Measurements from ENCODE around the gene OR2L3.
"Not testable (repeated sequence)": the region's sequence is repeated elsewhere in the genome, so short reads cannot be mapped to it uniquely, and the experiment has no call there.

OR2L3 gene, protein sequence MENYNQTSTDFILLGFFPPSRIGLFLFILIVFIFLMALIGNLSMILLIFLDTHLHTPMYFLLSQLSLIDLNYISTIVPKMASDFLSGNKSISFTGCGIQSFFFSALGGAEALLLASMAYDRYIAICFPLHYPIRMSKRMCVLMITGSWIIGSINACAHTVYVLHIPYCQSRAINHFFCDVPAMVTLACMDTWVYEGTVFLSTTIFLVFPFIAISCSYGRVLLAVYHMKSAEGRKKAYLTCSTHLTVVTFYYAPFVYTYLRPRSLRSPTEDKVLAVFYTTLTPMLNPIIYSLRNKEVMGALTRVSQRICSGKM

DNA sequence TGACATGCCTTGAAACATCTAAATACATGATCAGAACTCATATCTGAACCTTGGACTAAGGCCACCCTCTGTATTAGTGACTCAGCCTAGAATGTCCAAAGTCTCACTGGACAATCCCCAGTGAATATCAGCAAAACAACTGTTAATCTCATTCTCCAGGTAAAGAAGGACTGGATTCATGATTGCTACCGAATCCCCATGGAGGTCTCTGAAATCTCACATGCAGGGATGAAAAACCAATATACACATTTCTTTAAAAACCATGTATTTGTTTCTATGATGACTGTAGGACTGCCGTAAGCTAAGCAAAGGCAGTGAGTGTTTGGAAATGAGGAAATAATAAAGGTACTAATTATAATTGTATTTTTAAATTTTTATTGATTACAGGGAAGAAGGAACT, at the start of gene OR2L3:
Gene OR2L3 (plus strand): TSS at position 301 of the 400 bp plus-strand sequence. CDS start 13,846 bp downstream, outside the sequence.
- DNase-seq = no peak

DNA sequence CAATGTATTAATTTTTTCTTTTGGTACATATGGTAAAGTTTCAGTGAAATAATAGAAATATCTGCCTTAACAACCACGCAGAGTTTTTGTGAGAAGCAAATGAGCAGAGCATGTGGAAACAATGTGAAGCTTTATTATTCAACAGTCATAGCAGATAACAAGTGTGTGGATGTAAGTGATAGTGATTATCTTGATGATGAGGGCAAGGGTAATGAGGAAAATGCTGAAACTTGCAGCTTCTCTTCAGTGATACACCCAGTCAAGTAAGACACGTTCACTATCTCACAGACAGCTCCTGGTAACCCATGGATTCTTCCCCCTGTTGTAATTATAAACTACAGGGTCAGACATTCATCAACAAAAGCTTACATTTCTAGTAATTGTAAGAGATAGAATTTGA, 47.8 kb upstream of the OR2L3 start:
- DNase-seq = no peak

DNA sequence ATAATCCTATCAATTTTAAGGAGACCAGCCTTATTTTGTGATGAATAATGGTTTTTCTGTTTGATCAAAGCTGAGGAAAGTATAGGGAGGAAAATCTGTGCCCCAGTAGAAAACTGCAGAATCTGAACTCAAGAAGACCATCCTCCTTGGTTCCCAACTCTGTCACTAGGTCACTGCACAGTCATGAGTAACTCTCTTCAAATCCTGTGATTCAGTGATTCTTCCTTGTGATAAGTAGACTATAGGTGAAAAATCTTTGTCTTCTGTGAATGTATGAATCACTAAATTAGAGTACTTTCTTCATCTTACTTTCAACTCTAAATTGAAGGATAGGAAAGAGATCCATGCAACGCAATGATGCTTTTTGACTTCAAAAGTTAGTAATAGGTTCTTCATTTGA, 46.5 kb upstream of the OR2L3 start:
- DNase-seq = no peak

DNA sequence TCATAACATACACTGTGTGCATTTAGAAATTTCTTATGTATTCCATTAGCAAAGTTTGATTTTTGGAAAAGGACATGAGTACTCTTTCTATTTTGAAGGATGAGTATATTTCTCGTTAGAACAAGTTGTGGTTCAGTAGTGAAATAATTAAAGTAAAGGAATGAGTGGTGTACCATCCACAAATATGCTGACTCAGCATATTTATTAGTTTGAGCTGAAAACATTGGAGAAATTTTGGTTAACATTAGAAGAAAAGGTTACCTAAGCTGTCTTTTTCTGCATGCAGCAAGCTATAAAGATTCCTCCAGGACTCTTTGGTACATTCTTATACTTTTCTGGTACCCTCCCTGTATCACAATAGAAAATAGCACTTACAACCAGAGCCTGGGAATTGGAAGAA, 38.9 kb upstream of the OR2L3 start:
- DNase-seq = no peak

DNA sequence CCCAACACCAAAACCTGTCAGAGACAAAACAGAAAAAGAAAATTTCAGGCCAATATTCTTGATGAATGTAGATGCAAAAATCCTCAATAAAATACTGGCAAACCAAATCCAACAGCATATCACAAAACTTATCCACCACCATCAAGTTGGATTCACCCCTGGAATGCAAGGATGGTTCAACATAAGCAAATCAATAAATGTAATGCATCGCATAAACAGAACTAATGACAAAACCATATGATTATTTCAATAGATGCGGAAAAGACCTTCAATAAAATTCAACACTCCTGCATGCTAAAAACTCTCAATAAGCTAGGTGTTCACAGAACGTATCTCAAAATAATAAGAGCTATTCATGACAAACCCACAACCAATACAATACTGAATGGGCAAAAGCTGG, 37.0 kb upstream of the OR2L3 start:
- DNase-seq = no peak

DNA sequence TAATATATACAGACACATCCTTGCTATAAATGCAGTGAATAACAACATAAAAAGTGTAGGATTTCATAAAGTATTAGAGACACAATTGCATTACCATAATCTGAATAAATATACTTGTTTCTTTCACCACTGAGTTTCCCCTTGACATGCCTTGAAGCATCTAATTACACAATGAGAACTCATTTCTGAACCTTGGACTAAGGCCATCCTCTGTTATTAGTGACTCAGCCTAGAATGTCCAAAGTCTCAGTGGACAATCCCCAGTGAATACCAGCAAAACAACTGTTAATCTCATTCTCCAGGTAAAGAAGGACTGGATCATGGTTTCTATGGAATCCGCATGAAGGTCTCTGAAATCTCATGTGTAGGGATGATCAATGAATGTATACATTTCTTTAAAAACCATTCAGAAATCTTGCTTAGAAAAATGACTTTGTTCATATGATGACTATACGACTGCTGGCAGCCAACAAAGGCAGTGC, 33.4 kb upstream of the OR2L3 start, which contains the start of gene OR2L5:
Gene OR2L5 (plus strand): TSS at position 432 of the 482 bp plus-strand sequence. CDS start 8,288 bp downstream, outside the sequence.
- no peak for DNase-seq

DNA sequence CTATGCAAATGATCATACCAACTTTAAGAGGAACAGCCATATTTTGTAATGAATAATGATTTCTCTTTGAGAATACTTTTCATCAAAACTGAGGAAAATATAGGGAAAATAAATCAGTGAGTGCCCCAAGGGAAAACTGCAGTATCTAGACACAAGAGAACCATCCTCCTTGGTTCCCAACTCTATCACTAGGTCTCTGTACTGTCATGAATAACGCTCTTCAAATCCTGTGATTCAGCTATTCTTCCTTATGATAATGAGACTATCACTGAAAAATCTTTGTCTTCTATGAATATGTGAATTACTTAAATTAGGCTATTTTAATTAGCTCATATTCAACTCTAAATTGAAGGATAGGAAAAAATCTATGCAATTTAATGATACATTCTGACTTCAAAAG, 30.8 kb upstream of the OR2L3 start:
- DNase-seq = no peak

DNA sequence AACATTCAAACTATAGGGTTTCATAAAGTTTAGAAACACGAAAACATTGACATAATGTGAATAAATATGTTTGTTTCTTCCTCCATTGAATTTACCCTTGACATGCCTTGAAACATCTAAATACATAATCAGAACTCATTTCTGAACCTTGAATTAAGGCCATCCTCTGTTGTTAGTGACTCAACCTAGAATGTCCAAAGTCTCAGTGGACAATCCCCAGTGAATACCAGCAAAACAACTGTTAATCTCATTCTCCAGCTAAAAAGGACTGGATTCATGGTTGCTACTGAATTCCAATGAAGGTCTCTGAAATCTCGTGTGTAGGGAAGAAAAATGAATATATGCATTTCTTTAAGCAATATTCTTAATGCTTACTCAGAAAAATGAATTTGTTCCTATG, 16.9 kb upstream of the OR2L3 start, which contains the start of gene OR2L2:
Gene OR2L2 (plus strand): TSS at position 301 of the 400 bp plus-strand sequence. CDS start 8,198 bp downstream, outside the sequence.
- DNase-seq = no peak

DNA sequence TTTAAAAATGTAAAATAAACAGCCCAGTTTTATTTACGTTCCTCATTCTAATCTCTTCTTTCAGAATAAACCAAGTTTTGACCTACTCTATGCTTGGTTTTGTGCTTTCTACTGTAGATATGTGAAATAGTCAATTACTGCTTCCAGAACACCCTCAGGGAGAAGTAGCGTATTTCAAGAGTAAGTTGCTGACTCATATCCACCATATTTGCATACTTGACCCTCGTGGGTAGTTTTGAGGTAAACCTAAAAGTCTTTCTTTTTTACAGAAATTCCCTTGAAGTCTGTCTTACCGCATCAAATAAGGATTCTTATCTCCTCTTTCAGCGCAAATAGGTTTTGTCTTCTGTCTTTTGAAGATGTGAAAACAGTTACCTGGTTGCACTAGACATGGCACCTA, 1.4 kb upstream of the OR2L3 start:
- DNase-seq = no peak

DNA sequence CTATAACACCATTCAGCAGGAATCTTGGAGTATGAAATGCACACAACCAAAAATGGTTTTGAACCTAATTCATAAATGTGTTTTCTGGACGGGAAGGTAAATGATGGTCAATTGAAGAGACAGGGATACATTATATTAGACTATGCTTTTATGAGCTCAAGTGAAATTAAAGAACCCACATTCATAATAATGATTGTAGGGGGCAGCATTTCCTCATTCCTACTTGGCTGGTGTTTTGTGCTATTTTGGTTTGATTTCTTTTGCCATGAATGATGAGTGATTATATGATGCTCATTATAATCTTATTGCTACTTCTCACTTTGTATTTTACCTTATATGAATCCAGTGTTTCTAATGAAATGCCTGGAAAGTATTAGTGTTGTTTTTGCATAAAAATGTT, 372 bp downstream of the OR2L3 start:
- no peak for DNase-seq

DNA sequence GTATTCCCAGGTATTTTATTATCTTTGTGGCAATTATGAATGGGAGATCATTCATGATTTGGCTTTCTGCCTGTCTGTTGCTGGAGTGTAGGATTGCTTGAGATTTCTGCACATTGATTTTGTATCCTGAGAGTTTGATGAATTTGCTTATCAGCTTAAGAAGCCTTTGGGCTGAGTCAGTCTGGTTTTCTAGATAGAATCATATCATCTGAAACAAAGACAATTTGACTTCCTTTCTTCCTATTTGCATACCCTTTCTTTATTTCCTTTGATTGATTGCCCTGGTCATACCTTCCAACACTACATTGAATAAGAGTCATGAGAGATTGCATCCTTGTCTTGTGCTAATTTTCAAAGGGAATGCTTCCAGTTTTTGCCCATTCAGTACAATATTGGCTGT, 8.0 kb downstream of the OR2L3 start:
- DNase-seq = no peak

DNA sequence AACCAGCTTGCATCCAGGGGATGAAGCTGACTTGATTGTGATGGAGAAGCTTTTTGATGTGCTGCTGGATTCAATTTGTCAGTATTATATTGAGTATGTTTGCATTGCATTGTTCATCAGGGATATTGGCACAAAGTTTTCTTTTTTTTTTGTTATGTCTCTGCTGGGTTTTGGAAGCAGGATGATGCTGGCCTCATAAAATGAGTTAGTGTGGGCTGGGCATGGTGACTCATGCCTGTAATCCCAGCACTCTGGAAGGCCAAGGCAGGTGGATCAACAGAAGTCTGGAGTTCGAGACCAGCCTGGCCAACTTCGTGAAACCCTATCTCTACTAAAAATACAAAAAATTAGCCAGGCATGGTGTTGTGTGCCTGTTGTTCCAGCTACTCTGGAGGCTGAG, 8.6 kb downstream of the OR2L3 start:
- no peak for DNase-seq

DNA sequence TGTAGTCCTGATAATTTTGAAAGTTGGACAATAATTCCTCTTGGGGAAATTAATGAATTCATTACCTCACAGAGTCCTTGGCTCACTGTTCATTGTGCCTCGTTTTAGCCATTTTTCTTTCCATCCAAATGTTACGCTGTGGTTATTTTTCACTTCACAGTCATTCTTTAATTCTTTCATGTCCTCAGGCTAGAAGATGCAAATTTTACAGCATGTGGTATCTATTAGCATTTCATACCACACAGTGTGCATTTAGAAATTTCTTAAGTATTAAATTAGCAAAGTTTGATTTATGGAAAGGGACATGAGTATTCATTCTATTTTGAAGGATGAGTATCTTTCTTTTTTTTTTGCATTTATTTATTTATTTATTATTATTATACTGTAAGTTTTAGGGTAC, 18.4 kb downstream of the OR2L3 start:
- no peak for DNase-seq

DNA sequence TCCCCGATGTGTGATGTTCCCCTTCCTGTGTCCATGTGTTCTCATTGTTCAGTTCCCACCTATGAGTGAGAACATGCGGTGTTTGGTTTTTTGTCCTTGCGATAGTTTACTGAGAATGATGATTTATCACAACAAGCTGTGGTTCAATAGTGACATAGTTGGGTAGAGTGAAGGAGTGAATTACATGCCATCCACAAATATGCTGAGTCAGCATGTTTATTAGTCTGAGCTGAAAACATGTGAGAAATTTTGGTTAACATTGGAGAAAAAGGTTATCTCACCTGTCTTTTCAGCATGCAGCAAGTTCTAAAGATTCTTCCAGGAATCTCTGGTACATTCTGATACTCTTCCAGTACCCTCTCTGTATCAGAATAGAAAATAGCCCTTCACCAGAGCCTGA, 19.0 kb downstream of the OR2L3 start:
- no peak for DNase-seq

DNA sequence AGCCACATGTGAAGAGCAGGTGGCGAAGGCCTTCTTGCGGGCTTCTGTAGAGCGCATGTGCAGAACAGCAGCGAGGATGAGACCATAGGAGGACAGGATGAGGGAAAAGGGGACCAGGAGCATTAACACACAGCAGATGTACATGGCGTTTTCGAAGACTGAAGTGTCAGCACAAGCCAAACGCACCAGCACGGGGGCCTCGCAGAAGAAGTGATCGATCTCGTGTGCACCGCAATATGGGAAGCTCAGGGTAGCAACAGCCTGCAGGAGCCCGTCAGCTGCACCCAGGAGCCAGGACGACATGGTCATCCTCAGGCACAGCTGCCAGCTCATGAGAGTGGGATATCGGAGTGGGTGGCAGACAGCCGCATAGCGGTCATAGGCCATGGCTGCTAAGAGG, 37.2 kb downstream of the OR2L3 start:
- not testable (repeated sequence) for DNase-seq

DNA sequence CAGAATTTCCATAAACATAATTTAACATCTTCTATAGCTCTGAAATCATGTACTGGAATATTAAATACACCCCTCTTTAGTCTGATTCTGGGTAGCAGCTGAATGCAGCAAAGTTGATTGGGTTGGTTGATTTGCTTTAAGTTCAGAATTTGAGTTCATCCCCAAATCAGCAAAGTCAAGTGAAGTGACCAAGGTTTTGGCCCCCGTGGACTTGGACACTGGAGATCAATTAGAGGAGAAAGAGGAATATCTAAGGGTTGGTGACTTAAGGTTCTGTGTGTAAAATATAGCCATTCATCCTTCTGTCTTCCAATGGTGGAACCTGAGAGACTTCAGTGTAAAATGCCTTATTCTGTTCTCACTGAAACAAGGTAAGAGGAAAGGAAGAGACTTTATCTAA, 48.2 kb downstream of the OR2L3 start, which contains the start of gene OR2L13:
Gene OR2L13 (plus strand): TSS at position 301 of the 400 bp plus-strand sequence. CDS start 4,192 bp downstream, outside the sequence.
- DNase-seq = no peak

DNA sequence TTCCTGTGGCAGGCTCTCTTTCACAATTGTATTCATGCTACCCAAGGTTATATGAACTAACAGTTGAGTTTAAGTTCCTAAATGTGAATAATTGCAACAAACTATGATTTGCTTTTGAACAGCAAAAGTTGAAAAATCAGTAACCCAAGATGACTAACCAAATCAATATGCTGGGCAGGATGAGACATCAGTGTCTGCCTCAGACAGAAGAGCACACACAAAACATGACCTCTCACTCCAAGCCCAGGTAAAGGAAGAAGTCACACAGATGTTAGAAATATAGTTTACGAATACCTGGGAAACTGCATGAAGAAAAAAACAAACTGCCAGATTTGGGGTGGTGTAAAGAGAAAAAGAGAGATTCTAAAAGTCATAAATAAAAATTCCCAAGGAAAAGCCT, 51.9 kb downstream of the OR2L3 start:
- no peak for DNase-seq

DNA sequence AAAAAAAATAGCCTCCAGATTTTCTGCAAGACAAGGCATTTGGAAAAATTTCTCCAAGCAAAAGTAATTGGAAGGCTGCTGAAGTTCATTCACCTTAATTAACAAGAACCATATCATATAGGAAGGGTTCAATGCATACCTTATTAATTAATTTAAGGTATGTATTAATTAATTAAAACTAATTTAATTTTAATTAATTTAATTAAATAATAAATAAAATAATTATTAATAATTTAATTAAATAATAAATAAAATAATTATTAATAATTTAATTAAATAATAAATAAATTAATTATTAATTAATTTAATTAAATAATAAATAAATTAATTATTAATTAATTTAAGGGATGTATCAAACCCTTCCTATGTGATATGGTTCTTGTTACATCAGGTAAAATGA, 56.2 kb downstream of the OR2L3 start:
- DNase-seq = no peak

DNA sequence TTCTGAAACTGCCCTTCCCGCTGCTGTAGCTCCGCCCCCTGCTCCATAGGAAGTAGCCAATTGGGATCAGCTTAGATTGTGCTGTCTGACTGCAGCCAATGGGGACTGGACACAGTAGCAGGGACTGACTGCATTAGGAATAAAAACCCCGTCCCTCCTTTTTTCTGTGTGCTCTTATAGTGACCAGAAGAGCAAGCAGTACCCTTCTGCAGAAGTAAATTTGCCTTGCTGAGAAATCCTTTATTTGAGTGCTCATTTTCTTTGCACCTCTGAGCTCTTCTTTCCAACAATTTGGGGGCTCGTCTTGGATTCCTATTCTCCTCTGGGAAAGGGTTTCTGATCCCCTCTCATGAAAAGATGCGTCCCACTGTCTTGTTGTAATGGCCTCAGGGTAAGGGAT, 64.5 kb downstream of the OR2L3 start:
- DNase-seq = no peak
